K562 (cell line): ENCODE measurements around the gene ELOVL1. TPM values are rescaled to one million over a fixed set of nuclear protein-coding genes. Genes with fewer than 3 reads are reported as not detected.
A peak's percentile ranks its signal among the peaks of the same experiment; 100 is the strongest.

Experiments used
- BRF2 ChIP-seq: IDR thresholded peaks from 3 replicates; pipeline ENCODE4 v1.6.1; 2011; ENCODE audit warnings: borderline replicate concordance, mild to moderate bottlenecking; ENCODE audit not compliant: insufficient read length, insufficient read depth
- GABPB1 ChIP-seq: sonication (generic); formaldehyde crosslinking; IDR thresholded peaks from 2 replicates; pipeline ENCODE4 v1.8.0; 2022; ENCODE audit warnings: mild to moderate bottlenecking, missing genetic modification reagents
- NONO ChIP-seq, 2 experiments: fragments of 200-400 bp in 1 of 2; fragments of 450-650 bp in 1 of 2; formaldehyde crosslinking in 1 of 2; IDR thresholded peaks; 2 replicates each; pipeline ENCODE4 v1.6.1; 2017; ENCODE audit warnings: low read depth in 2 of 2, mild to moderate bottlenecking in 2 of 2, moderate library complexity in 2 of 2, low read length in 1 of 2
- PHF21A ChIP-seq: fragments of 450-650 bp; IDR thresholded peaks from 2 replicates; pipeline ENCODE4 v1.6.1; 2017; ENCODE audit warnings: low read depth, borderline replicate concordance
- POLR2B ChIP-seq: fragments of 450-650 bp; IDR thresholded peaks from 2 replicates; pipeline ENCODE4 v1.6.1; 2018; ENCODE audit warnings: low read depth; ENCODE audit not compliant: partially characterized antibody
- SIN3B ChIP-seq: fragments of 450-650 bp; IDR thresholded peaks from 2 replicates; pipeline ENCODE4 v1.6.1; 2017; ENCODE audit warnings: low read depth, mild to moderate bottlenecking, moderate library complexity
- TAF9B ChIP-seq: fragments of 450-650 bp; IDR thresholded peaks from 2 replicates; pipeline ENCODE4 v1.6.1; 2018; ENCODE audit warnings: mild to moderate bottlenecking; ENCODE audit not compliant: partially characterized antibody
- TCFL5 ChIP-seq: fragments of 250-450 bp; sonication (Bioruptor Pico); conservative IDR thresholded peaks from 2 replicates; pipeline ENCODE4 v1.6.1; 2021; ENCODE audit warnings: mild to moderate bottlenecking, moderate library complexity, matching md5 sums
- TEAD1 ChIP-seq, 2 experiments: fragments of 450-650 bp in 1 of 2; sonication (generic) in 1 of 2; formaldehyde crosslinking; IDR thresholded peaks; 2 replicates each; pipeline versions ENCODE4 v1.4.0 to v1.8.0; 2020 to 2022; ENCODE audit warnings: mild to moderate bottlenecking in 2 of 2, missing genetic modification reagents in 1 of 2
- ZBTB43 ChIP-seq: sonication (generic); formaldehyde crosslinking; IDR thresholded peaks from 2 replicates; pipeline ENCODE4 v1.8.0; 2023; ENCODE audit warnings: mild to moderate bottlenecking, missing genetic modification reagents
- ZNF174 ChIP-seq: fragments of 250-450 bp; sonication (Bioruptor Pico); IDR thresholded peaks from 2 replicates; pipeline ENCODE4 v1.4.0; 2020; ENCODE audit warnings: mild to moderate bottlenecking
- ZNF24 ChIP-seq: fragments of 450-650 bp; IDR thresholded peaks from 2 replicates; pipeline ENCODE4 v1.6.1; 2016
- ZNF584 ChIP-seq: fragments of 200-800 bp; sonication (Bioruptor generic); IDR thresholded peaks from 2 replicates; pipeline ENCODE4 v1.6.1; 2016; ENCODE audit warnings: low read depth, mild to moderate bottlenecking, missing genetic modification characterization, missing compliant biosample characterization
- polyA plus RNA-seq, 8 experiments: library from polyadenylated mRNA; depleted of rRNA in 4 of 8; stranded (reverse) in 5 of 8; unstranded in 3 of 8; fragments of >200 nt; fragmentation: Nextera tagmentation in 2 of 8; fragmentation: Illumina TruSeq in 1 of 8; extraction: Ambion mirVana in 2 of 8; extraction: Trizol in 1 of 8; gene quantifications; 2 replicates each; pipeline versions ENCODE4 v1.2.1 to v1.2.3, GENCODE V29; 2011 to 2014; ENCODE audit warnings: inconsistent platforms in 1 of 8, missing spikeins in 1 of 8
- total RNA-seq, 7 experiments: library from RNA; depleted of rRNA in 6 of 7; stranded (reverse); fragments of >200 nt in 6 of 7; fragmentation: Illumina TruSeq in 2 of 7; extraction: Trizol in 2 of 7; gene quantifications; 2 replicates each; pipeline versions ENCODE4 v1.2.1 to v1.2.3, GENCODE V29; 2011 to 2021; ENCODE audit warnings: low replicate concordance in 1 of 7
- TF ChIP-seq, protein P1 (sequence below): IDR thresholded peaks from 2 replicates; pipeline ENCODE4 v1.6.1; 2011; ENCODE audit warnings: borderline replicate concordance, low read depth, mild to moderate bottlenecking, moderate library complexity, low read length; ENCODE audit not compliant: insufficient read depth, poor library complexity, severe bottlenecking
- TF ChIP-seq, protein P2 (sequence below), 2 experiments: fragments of 450-650 bp in 1 of 2; IDR thresholded peaks; 2 replicates each; pipeline ENCODE4 v1.6.1; 2011 to 2017; ENCODE audit warnings: low read depth in 2 of 2, antibody characterized with exemption in 1 of 2, borderline replicate concordance in 1 of 2, low read length in 1 of 2, mild to moderate bottlenecking in 1 of 2, mixed read lengths in 1 of 2; ENCODE audit not compliant: control insufficient read depth in 1 of 2

ELOVL1 gene
- total and polyA plus RNA-seq, 9 of the 15 experiments (the other 6 are each of a cell fraction or from before 2014, with no cell fraction given) = 51.0 to 157 (median 70.3) TPM

DNA sequence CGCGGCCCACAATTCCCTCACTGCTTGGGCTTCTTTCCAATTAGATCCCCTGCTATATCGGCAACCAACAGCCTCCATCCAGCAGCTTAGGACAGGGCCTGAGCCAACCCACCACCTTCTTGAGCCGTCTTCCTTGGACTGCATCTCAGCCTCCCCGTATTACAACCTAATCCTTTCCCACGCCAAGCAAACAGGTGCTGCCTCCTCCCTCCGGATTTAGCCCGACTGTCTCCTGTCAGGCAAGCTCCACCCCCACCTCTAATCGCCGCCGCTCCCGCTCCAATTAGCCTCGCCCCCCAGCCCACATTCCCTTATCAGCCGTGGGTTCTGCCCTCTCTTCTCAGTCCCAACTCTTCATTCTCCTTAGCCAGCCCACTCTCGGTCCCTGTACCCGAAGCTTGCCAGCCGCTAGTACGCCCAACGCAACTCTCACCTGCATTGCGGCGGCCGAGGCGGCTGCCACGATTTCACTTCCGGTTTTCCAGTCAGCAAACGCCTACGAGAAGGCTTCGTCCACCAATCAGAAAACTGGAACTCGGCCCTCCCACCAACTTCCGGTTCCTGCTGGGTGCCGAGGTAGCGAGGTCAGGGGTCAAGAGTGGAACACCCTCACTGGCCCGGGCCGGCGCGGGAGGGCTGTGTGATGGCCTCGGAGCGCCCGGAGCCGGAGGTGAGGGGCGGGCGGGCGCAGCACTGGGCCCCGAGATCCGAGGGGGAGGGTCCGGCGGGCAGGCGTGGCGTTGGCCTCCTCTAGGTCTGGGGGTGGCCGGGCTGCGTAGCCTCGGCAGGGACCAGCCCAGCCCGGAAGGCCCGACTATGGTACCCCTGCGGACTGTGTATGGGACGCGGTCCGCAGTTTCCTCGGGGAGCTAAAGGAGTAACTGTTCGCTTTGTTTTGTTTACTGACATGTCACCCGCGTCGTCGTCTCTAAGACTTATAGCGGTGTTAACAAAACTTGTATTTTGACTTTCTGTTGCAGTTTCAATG, 21.8 kb upstream of the ELOVL1 start, which contains the start of the genes MED8 and SZT2 (continued):
- TF ChIP-seq, protein P1, sequence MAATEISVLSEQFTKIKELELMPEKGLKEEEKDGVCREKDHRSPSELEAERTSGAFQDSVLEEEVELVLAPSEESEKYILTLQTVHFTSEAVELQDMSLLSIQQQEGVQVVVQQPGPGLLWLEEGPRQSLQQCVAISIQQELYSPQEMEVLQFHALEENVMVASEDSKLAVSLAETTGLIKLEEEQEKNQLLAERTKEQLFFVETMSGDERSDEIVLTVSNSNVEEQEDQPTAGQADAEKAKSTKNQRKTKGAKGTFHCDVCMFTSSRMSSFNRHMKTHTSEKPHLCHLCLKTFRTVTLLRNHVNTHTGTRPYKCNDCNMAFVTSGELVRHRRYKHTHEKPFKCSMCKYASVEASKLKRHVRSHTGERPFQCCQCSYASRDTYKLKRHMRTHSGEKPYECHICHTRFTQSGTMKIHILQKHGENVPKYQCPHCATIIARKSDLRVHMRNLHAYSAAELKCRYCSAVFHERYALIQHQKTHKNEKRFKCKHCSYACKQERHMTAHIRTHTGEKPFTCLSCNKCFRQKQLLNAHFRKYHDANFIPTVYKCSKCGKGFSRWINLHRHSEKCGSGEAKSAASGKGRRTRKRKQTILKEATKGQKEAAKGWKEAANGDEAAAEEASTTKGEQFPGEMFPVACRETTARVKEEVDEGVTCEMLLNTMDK = no peak
- TF ChIP-seq BRF2 (no peak), ZBTB43 (no peak), ZNF24 (no peak), PHF21A (0 out of 2 replicates have a peak, but pooled peaks have one; percentile 17), TEAD1 (CRISPR knock-in tag; IDR thresholded peaks at IDR 0.05) (peak in 1 of 2 experiments; percentile 24; a peak in 1 of 4 replicates), NONO (IDR thresholded peaks at IDR 0.05; ENCODE audit: low read depth in 2 of 2, low read length in 1 of 2) (peak; percentile 64 to 85; a peak in 2 of 4 replicates), SIN3B (peak; percentile 70; the same call in 1 of the 2 replicates), POLR2B (peak; percentile 99), TAF9B (peak; percentile 94), ZNF584 (CRISPR knock-in tag) (no peak), GABPB1 (CRISPR knock-in tag) (peak; percentile 98), TCFL5 (CRISPR knock-in tag) (no peak), ZNF174 (CRISPR knock-in tag) (no peak)
- TF ChIP-seq, protein P2, sequence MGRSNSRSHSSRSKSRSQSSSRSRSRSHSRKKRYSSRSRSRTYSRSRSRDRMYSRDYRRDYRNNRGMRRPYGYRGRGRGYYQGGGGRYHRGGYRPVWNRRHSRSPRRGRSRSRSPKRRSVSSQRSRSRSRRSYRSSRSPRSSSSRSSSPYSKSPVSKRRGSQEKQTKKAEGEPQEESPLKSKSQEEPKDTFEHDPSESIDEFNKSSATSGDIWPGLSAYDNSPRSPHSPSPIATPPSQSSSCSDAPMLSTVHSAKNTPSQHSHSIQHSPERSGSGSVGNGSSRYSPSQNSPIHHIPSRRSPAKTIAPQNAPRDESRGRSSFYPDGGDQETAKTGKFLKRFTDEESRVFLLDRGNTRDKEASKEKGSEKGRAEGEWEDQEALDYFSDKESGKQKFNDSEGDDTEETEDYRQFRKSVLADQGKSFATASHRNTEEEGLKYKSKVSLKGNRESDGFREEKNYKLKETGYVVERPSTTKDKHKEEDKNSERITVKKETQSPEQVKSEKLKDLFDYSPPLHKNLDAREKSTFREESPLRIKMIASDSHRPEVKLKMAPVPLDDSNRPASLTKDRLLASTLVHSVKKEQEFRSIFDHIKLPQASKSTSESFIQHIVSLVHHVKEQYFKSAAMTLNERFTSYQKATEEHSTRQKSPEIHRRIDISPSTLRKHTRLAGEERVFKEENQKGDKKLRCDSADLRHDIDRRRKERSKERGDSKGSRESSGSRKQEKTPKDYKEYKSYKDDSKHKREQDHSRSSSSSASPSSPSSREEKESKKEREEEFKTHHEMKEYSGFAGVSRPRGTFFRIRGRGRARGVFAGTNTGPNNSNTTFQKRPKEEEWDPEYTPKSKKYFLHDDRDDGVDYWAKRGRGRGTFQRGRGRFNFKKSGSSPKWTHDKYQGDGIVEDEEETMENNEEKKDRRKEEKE (IDR thresholded peaks at IDR 0.05; ENCODE audit: borderline replicate concordance in 1 of 2, control insufficient read depth in 1 of 2, low read depth in 2 of 2, low read length in 1 of 2) = no peak
